Neural progenitor cell (in vitro differentiated cells): ENCODE results near the gene RAPGEF5. TPM values are rescaled to one million over a fixed set of nuclear protein-coding genes. Genes with fewer than 3 reads are reported as not detected.

Experiments
- DNase-seq: peaks from one replicate; pipeline ENCODE4 v3.0.0-alpha.2; 2016; ENCODE audit warnings: low spot score
- H2AFZ ChIP-seq: fragments of 200-600 bp; sonication (generic); replicated peaks from 2 replicates; pipeline ENCODE4 v1.6.1; 2016; ENCODE audit warnings: antibody characterized with exemption
- H3F3A ChIP-seq: fragments of 200-600 bp; sonication (generic); 2 replicates; pipeline ENCODE4 v1.6.1; 2016; ENCODE audit warnings: antibody characterized with exemption, low read depth
- H3K27ac ChIP-seq: fragments of 200-600 bp; sonication (generic); 2 replicates; pipeline ENCODE4 v1.5.1; 2016; ENCODE audit warnings: mild to moderate bottlenecking
- H3K27me3 ChIP-seq: fragments of 200-600 bp; sonication (generic); 2 replicates; pipeline ENCODE4 v1.6.1; 2016; ENCODE audit warnings: mild to moderate bottlenecking, moderate library complexity
- H3K36me3 ChIP-seq: fragments of 200-600 bp; sonication (generic); 2 replicates; pipeline ENCODE4 v1.5.1; 2016
- H3K4me1 ChIP-seq: fragments of 200-600 bp; sonication (generic); 2 replicates; pipeline ENCODE4 v1.6.1; 2016; ENCODE audit warnings: mixed run types
- H3K4me2 ChIP-seq: fragments of 200-600 bp; sonication (generic); 2 replicates; pipeline ENCODE4 v1.6.1; 2016
- H3K4me3 ChIP-seq: fragments of 200-600 bp; sonication (generic); 2 replicates; pipeline ENCODE4 v1.5.1; 2016
- H3K79me2 ChIP-seq: fragments of 200-600 bp; sonication (generic); 2 replicates; pipeline ENCODE4 v1.6.1; 2016; ENCODE audit warnings: low read depth
- H3K9ac ChIP-seq: fragments of 200-600 bp; sonication (generic); 2 replicates; pipeline ENCODE4 v1.6.1; 2016
- H3K9me3 ChIP-seq: fragments of 200-600 bp; sonication (generic); 2 replicates; pipeline ENCODE4 v1.5.1; 2016; ENCODE audit warnings: low read depth
- H4K20me1 ChIP-seq: fragments of 200-600 bp; sonication (generic); 2 replicates; pipeline ENCODE4 v1.6.1; 2016; ENCODE audit warnings: low read depth
- H3K27ac Mint-ChIP-seq: 3 replicates; pipeline ENCODE4 v1.8.0; 2021; ENCODE audit warnings: mixed read lengths
- H3K27me3 Mint-ChIP-seq: 2 replicates; pipeline ENCODE4 v1.8.0; 2022; ENCODE audit warnings: low read depth, mild to moderate bottlenecking, inconsistent platforms, moderate library complexity, mixed read lengths; ENCODE audit not compliant: insufficient read depth
- H3K36me3 Mint-ChIP-seq: 3 replicates; pipeline ENCODE4 v1.8.0; 2021; ENCODE audit warnings: mixed read lengths
- H3K4me1 Mint-ChIP-seq: 3 replicates; pipeline ENCODE4 v1.8.0; 2021; ENCODE audit warnings: mixed read lengths
- H3K4me3 Mint-ChIP-seq: 3 replicates; pipeline ENCODE4 v1.8.0; 2021; ENCODE audit warnings: mild to moderate bottlenecking, moderate library complexity, mixed read lengths
- H3K9me3 Mint-ChIP-seq: 3 replicates; pipeline ENCODE4 v1.8.0; 2020; ENCODE audit warnings: mixed read lengths
- EZH2 ChIP-seq: fragments of 200-600 bp; sonication (generic); IDR thresholded peaks from 2 replicates; pipeline ENCODE4 v1.6.1; 2017; ENCODE audit warnings: antibody characterized with exemption, mild to moderate bottlenecking, moderate library complexity
- EZH2phosphoT487 ChIP-seq: fragments of 200-600 bp; sonication (generic); IDR thresholded peaks from 2 replicates; pipeline ENCODE4 v1.6.1; 2017; ENCODE audit warnings: antibody characterized with exemption
- total RNA-seq: library from RNA; depleted of rRNA; stranded (reverse); fragments of >200 nt; gene quantifications from 2 replicates; pipeline ENCODE4 v1.2.3, GENCODE V29; 2015; ENCODE audit warnings: low replicate concordance
- TF ChIP-seq, protein P1 (sequence below): fragments of 200-600 bp; sonication (generic); IDR thresholded peaks from 2 replicates; pipeline ENCODE4 v1.5.1; 2017; ENCODE audit warnings: antibody characterized with exemption, mild to moderate bottlenecking

Gene RAPGEF5
- total RNA-seq, 1 donor from 2014 or later, result 5.7 TPM

DNA sequence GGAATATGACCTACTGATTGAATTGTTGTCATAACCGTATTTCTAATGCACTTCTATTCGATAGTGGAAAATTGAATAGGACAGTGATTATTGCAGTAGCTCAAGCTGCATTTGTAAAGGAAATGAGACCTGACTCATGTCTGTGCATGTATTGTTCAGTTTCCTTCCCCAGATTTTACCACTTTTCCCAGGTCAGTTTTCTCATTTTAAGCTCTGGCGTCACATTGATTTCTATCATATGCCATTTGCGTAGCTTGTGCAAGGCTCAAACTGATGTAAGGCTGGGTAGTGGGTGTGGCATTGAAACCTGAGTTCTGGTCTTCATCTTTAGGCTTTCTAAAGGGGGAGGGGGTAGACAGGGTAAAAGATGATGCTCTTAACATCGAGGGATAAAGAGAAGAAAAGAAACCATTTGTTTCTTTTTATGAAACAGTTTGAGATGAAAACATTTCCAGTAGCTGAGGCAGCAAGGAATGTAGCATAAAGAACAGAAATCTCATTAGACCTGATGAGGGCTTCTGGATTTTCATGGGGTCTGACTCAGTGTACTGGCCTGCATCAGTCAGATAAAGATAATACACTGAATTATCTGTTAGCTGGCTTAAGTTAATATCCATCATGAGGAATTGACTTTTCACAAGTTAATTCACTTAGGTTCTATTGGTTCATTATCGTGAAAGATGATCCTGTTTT is 229.0 kb downstream of the RAPGEF5 start:
- Histone ChIP-seq H4K20me1 (no peaks in the 10 kb centered on the region), H3K27ac (no peak overlapping the region), H3K79me2 (no peaks in the 10 kb centered on the region), H3K4me1 (peaks cover 29% of the 10 kb centered on the region), H2AFZ (no peak overlapping the region), H3K4me3 (no peak overlapping the region), H3K27me3 (no peaks in the 10 kb centered on the region), H3K9ac (no peak overlapping the region), H3K9me3 (no peaks in the 10 kb centered on the region), H3K36me3 (no peaks in the 10 kb centered on the region), H3K4me2 (no peak overlapping the region), H3F3A (no peaks in the 10 kb centered on the region)
- peaks cover 4% of the 10 kb centered on the region for H3K36me3 Mint-ChIP-seq
- H3K9me3 Mint-ChIP-seq, result no peaks in the 10 kb centered on the region
- no peak overlapping the region for H3K27ac Mint-ChIP-seq
- no peak for DNase-seq
- no peak for TF ChIP-seq EZH2phosphoT487
- TF ChIP-seq EZH2, result no peak
- TF ChIP-seq, protein P1, sequence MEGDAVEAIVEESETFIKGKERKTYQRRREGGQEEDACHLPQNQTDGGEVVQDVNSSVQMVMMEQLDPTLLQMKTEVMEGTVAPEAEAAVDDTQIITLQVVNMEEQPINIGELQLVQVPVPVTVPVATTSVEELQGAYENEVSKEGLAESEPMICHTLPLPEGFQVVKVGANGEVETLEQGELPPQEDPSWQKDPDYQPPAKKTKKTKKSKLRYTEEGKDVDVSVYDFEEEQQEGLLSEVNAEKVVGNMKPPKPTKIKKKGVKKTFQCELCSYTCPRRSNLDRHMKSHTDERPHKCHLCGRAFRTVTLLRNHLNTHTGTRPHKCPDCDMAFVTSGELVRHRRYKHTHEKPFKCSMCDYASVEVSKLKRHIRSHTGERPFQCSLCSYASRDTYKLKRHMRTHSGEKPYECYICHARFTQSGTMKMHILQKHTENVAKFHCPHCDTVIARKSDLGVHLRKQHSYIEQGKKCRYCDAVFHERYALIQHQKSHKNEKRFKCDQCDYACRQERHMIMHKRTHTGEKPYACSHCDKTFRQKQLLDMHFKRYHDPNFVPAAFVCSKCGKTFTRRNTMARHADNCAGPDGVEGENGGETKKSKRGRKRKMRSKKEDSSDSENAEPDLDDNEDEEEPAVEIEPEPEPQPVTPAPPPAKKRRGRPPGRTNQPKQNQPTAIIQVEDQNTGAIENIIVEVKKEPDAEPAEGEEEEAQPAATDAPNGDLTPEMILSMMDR, result no peak
- H3K27me3 Mint-ChIP-seq, result no peaks in the 10 kb centered on the region
- peaks cover 45% of the 10 kb centered on the region for H3K4me1 Mint-ChIP-seq
- no peak overlapping the region for H3K4me3 Mint-ChIP-seq

DNA sequence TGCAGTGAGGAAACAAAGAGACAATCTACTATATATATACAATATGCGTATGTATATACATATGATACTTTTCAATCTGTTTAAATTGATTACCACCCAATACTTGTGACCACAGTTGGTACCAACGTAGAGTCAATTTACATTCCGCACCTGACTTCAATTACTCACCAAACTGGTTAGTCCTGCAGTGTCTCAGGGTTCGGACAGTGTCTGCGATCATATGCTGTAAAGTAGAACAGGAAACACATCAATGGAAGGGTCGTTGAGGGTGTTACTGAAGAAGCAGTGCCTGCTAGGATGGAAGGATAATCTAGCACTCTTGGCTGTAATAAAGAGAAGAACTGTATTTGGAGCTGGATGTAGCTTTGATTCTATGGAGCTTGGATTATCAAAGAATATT is 231.5 kb downstream of the RAPGEF5 start:
- Histone ChIP-seq H4K20me1 (no peaks in the 10 kb centered on the region), H3K27ac (no peak overlapping the region), H2AFZ (no peak overlapping the region), H3K27me3 (no peaks in the 10 kb centered on the region), H3F3A (no peaks in the 10 kb centered on the region), H3K79me2 (no peaks in the 10 kb centered on the region), H3K4me2 (no peak overlapping the region), H3K9ac (no peak overlapping the region), H3K4me3 (no peak overlapping the region), H3K36me3 (no peaks in the 10 kb centered on the region), H3K4me1 (peaks cover 17% of the 10 kb centered on the region), H3K9me3 (no peaks in the 10 kb centered on the region)
- Mint-ChIP-seq H3K27ac (no peak overlapping the region), H3K36me3 (peaks cover 11% of the 10 kb centered on the region), H3K9me3 (no peaks in the 10 kb centered on the region), H3K27me3 (peaks cover under 1% of the 10 kb centered on the region), H3K4me1 (peaks cover 44% of the 10 kb centered on the region), H3K4me3 (no peak overlapping the region)
- TF ChIP-seq EZH2, result no peak
- TF ChIP-seq, protein P1, result no peak
- TF ChIP-seq EZH2phosphoT487, result no peak
- no peak for DNase-seq

DNA sequence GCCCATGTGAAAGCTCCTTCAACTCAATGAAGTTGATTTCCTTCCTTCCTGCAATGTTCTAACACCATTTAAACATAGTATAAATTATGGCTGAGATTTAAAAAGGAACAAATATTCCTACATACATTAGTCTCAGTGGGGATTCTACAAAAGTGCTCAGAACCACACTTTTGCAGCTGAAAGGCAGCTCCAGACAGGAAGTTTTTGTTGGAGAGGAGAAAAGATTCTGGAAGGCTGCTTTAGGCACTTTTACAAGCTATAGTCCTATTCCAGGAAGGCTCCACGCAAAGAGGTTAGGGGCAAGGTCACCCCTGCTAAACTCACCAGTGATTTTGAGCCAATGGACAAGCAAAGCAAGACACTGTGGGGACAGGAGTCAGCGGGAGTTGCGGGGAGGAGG is 232.0 kb downstream of the RAPGEF5 start:
- no peaks in the 10 kb centered on the region for H3K27me3 ChIP-seq
- H4K20me1 ChIP-seq, result no peaks in the 10 kb centered on the region
- no peak for DNase-seq
- no peak overlapping the region for H3K4me2 ChIP-seq
- no peaks in the 10 kb centered on the region for H3K36me3 ChIP-seq
- Mint-ChIP-seq H3K4me1 (peaks cover 44% of the 10 kb centered on the region), H3K27me3 (peaks cover 2% of the 10 kb centered on the region), H3K9me3 (no peaks in the 10 kb centered on the region), H3K27ac (no peak overlapping the region), H3K4me3 (no peak overlapping the region), H3K36me3 (peaks cover 11% of the 10 kb centered on the region)
- H3K9ac ChIP-seq, result no peak overlapping the region
- TF ChIP-seq EZH2 (no peak), EZH2phosphoT487 (no peak)
- TF ChIP-seq, protein P1, result no peak
- H3F3A ChIP-seq, result no peaks in the 10 kb centered on the region
- no peaks in the 10 kb centered on the region for H3K79me2 ChIP-seq
- no peaks in the 10 kb centered on the region for H3K9me3 ChIP-seq
- H3K27ac ChIP-seq, result no peak overlapping the region
- peaks cover 12% of the 10 kb centered on the region for H3K4me1 ChIP-seq
- H3K4me3 ChIP-seq, result no peak overlapping the region
- no peak overlapping the region for H2AFZ ChIP-seq
